Uterus (tissue), 4 donors: ENCODE data around the gene IGF1R. TPM values are rescaled to one million over a fixed set of nuclear protein-coding genes. Genes with fewer than 3 reads are reported as not detected.

Experiments
- DNase-seq, 2 donors: peaks; one replicate each; pipeline ENCODE4 v3.0.0-alpha.2; 2019 to 2020
- H3K27ac ChIP-seq, 2 donors: fragments of 200-600 bp; sonication (generic); 1 replicate in 1 of 2; 2 replicates in 1 of 2; pipeline ENCODE4 v1.5.1; 2016 to 2018
- H3K27me3 ChIP-seq, 2 donors: fragments of 200-600 bp; sonication (generic); one replicate each; pipeline ENCODE4 v1.5.1; 2018 to 2019; ENCODE audit warnings: control low read depth in 1 of 2
- H3K36me3 ChIP-seq, 2 donors: fragments of 200-600 bp; sonication (generic); one replicate each; pipeline ENCODE4 v1.5.1; 2019; ENCODE audit warnings: control low read depth in 1 of 2
- H3K4me1 ChIP-seq, 2 donors: fragments of 200-600 bp; sonication (generic); one replicate each; pipeline ENCODE4 v1.5.1; 2018 to 2019; ENCODE audit warnings: control low read depth in 1 of 2
- H3K4me3 ChIP-seq, 2 donors: fragments of 200-600 bp; sonication (generic); 1 replicate in 1 of 2; 2 replicates in 1 of 2; pipeline ENCODE4 v1.5.1; 2018 to 2019; ENCODE audit warnings: mild to moderate bottlenecking in 1 of 2
- H3K9me3 ChIP-seq, 2 donors: fragments of 200-600 bp; sonication (generic); one replicate each; pipeline ENCODE4 v1.5.1; 2019; ENCODE audit warnings: control low read depth in 1 of 2
- CTCF ChIP-seq, 4 experiments: fragments of 200-600 bp in 2 of 4; fragments of 450-650 bp in 2 of 4; sonication (generic) in 2 of 4; IDR thresholded peaks; one replicate each; pipeline ENCODE4 v1.5.1; 2016 to 2019; ENCODE audit warnings: antibody characterized with exemption in 4 of 4, mild to moderate bottlenecking in 2 of 4, moderate library complexity in 1 of 4
- POLR2A ChIP-seq, 2 donors: fragments of 450-650 bp; IDR thresholded peaks; one replicate each; pipeline ENCODE4 v1.6.1; 2016; ENCODE audit warnings: antibody characterized with exemption in 2 of 2, mild to moderate bottlenecking in 1 of 2, moderate library complexity in 1 of 2
- intact Hi-C: fragments of 100-400 bp; cut with DNase I; formaldehyde crosslinking; loops from one replicate; pipeline ENCODE4 v1.15.1; 2023; ENCODE audit warnings: low total_unique reads
- total RNA-seq, 4 donors: library from RNA; depleted of rRNA in 3 of 4; stranded (reverse); fragments of >200 nt in 3 of 4; gene quantifications; one replicate each; pipeline versions ENCODE4 v1.1.0 to v1.2.4, GENCODE V29; 2014 to 2023
- donor health status: DM: yes; HTN: yes; CAD: no.

IGF1R gene
- total RNA-seq, 4 donors from 2014 or later: 30.0 to 95.2 (median 57.5) TPM

GRCh38 chr15:98967916-98968315, 319.6 kb downstream of the IGF1R start:
- TF ChIP-seq POLR2A (IDR thresholded peaks at IDR 0.05): no peak
- TF ChIP-seq CTCF (IDR thresholded peaks at IDR 0.05): no peak
- Histone ChIP-seq H3K27ac (no peak overlapping the region), H3K36me3 (no peaks in the 10 kb centered on the region), H3K9me3 (no peaks in the 10 kb centered on the region), H3K4me1 (no peaks in the 10 kb centered on the region), H3K4me3 (no peak overlapping the region), H3K27me3 (no peaks in the 10 kb centered on the region)
- intact Hi-C loops: no loop called here
- no peak for DNase-seq

GRCh38 chr15:98968576-98968975, 320.2 kb downstream of the IGF1R start:
- no peak for TF ChIP-seq POLR2A (IDR thresholded peaks at IDR 0.05)
- no peak for TF ChIP-seq CTCF (IDR thresholded peaks at IDR 0.05)

GRCh38 chr15:98969126-98969735, 320.9 kb downstream of the IGF1R start:
- Histone ChIP-seq H3K4me1 (no peaks in the 10 kb centered on the region), H3K27me3 (no peaks in the 10 kb centered on the region), H3K27ac (no peak overlapping the region), H3K4me3 (no peak overlapping the region), H3K9me3 (no peaks in the 10 kb centered on the region), H3K36me3 (no peaks in the 10 kb centered on the region)
- TF ChIP-seq CTCF (IDR thresholded peaks at IDR 0.05): no peak
- TF ChIP-seq POLR2A (IDR thresholded peaks at IDR 0.05): no peak
- intact Hi-C loops: no loop called here
- no peak for DNase-seq

More at GRCh38 chr15:98968576-98968975, 320.2 kb downstream of the IGF1R start:
- intact Hi-C loops: no loop called here
- Histone ChIP-seq H3K9me3 (no peaks in the 10 kb centered on the region), H3K4me1 (no peaks in the 10 kb centered on the region), H3K4me3 (no peak overlapping the region), H3K27me3 (no peaks in the 10 kb centered on the region), H3K27ac (no peak overlapping the region), H3K36me3 (no peaks in the 10 kb centered on the region)
- DNase-seq: no peak

- H3K4me1 ChIP-seq: no peaks in the 10 kb centered on the region
- no peaks in the 10 kb centered on the region for H3K27me3 ChIP-seq
- no peaks in the 10 kb centered on the region for H3K36me3 ChIP-seq
- intact Hi-C loops: no loop called here
- no peak overlapping the region for H3K27ac ChIP-seq
- TF ChIP-seq CTCF (IDR thresholded peaks at IDR 0.05): no peak
- TF ChIP-seq POLR2A (IDR thresholded peaks at IDR 0.05): no peak
- no peaks in the 10 kb centered on the region for H3K9me3 ChIP-seq
- no peak for DNase-seq
- H3K4me3 ChIP-seq: no peak overlapping the region
These were observed 322.5 kb downstream of the IGF1R start for GRCh38 chr15:98970799-98971198.

- Histone ChIP-seq H3K27me3 (no peaks in the 10 kb centered on the region), H3K4me1 (no peaks in the 10 kb centered on the region), H3K36me3 (no peaks in the 10 kb centered on the region), H3K9me3 (no peaks in the 10 kb centered on the region), H3K27ac (no peak overlapping the region), H3K4me3 (no peak overlapping the region)
- DNase-seq: no peak
- TF ChIP-seq CTCF (IDR thresholded peaks at IDR 0.05) (no peak), POLR2A (IDR thresholded peaks at IDR 0.05) (no peak)
- intact Hi-C loops: no loop called here
These were observed 328.2 kb downstream of the IGF1R start for GRCh38 chr15:98976500-98976899.
